Testis (tissue), 2 donors: Measurements from ENCODE around the gene SLC25A30.
"Not testable (repeated sequence)": the region's sequence is repeated elsewhere in the genome, so short reads cannot be mapped to it uniquely, and the experiment has no call there.

ENCODE experiments used
- POLR2A ChIP-seq: fragments of 450-650 bp; IDR thresholded peaks from one replicate; pipeline ENCODE4 v1.6.1; 2017; ENCODE audit warnings: antibody characterized with exemption, mild to moderate bottlenecking, moderate library complexity
- TF ChIP-seq, protein P1 (sequence below), 3 experiments: fragments of 450-650 bp in 2 of 3; fragments of 200-600 bp in 1 of 3; sonication (generic) in 1 of 3; IDR thresholded peaks; one replicate each; pipeline ENCODE4 v1.5.1; 2016 to 2019; ENCODE audit warnings: antibody characterized with exemption in 3 of 3, mild to moderate bottlenecking in 2 of 3, moderate library complexity in 1 of 3

DNA sequence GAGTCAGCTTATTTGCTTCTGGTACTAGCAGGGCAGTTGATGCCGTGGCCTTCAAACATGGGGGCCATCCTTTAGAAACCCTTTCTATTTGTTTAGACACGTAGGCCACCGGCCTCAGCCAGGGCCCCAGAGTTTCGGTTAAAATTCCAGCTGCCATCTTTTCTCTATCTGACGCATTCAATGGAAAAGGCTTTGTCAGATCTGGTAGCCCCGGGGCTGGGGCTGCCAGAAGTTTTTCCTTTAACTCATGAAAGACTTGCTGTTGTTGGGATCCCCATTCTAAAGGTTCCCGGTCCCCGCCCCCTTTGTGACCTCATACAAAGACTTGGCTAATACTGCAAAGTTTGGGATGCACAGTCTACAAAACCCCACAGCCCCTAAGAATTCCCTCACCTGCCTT is 41.5 kb downstream of the SLC25A30 start:
- TF ChIP-seq, protein P1, sequence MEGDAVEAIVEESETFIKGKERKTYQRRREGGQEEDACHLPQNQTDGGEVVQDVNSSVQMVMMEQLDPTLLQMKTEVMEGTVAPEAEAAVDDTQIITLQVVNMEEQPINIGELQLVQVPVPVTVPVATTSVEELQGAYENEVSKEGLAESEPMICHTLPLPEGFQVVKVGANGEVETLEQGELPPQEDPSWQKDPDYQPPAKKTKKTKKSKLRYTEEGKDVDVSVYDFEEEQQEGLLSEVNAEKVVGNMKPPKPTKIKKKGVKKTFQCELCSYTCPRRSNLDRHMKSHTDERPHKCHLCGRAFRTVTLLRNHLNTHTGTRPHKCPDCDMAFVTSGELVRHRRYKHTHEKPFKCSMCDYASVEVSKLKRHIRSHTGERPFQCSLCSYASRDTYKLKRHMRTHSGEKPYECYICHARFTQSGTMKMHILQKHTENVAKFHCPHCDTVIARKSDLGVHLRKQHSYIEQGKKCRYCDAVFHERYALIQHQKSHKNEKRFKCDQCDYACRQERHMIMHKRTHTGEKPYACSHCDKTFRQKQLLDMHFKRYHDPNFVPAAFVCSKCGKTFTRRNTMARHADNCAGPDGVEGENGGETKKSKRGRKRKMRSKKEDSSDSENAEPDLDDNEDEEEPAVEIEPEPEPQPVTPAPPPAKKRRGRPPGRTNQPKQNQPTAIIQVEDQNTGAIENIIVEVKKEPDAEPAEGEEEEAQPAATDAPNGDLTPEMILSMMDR (IDR thresholded peaks at IDR 0.05) = not testable (repeated sequence)
- TF ChIP-seq POLR2A = not testable (repeated sequence)
